NCI-H2029 (cell line): ENCODE data around the gene EEPD1.
"Not testable (repeated sequence)": the region's sequence is repeated elsewhere in the genome, so short reads cannot be mapped to it uniquely, and the experiment has no call there.

ENCODE experiments used
- DNase-seq: peaks from one replicate; lab custom pipeline; 2025; lab: John Stamatoyannopoulos, UW

EEPD1 gene

DNA sequence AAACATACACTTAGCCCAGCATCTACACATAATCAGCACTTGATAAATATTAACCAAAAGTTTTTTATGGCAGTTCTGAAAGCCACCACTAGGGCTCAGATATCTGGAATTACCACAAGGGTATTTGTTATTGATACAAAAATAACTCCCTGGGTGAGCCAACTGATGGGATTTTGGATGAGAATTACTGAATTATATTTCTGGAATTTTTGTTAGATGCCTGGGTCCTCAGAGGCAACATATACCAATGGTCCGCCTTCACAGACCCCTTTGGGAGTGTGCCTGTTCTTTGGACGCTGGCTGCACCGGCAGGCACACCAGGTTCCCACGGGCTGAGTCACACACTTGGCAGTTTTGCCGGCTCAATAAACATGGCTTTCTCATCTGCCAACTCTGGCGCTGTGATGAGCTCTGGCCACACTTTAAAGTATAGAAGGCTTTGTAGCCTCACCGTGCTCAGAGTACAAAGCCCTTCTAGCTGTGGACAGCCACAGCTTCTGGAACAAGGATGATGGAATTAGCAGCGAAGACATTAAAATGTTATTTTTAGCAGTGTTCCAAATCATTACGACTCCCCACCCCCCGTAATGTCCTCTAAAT is 24.5 kb upstream of the EEPD1 start:
- peak; percentile 90 for DNase-seq

DNA sequence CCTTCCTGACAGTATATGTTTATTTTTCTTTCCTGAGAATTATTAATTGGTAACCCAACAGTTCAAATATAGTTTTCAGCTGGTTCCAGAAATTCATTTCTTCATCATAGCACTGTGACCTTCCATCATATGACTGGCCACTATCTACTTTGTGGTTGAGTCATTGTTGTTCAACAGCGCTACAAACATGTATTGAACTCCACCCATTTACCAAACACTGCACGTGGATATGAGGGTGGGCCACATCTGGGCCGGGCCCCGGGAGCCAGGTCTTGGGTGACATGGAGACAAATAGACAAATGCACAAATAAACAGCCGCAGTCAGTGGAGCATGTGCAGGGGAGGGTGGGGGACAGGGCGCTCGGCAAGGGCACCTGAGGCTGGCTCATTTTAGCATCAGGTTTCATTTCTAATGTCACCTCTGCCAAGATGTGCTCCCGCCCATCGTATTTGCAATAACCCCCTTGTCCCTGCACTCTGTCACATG is 24.0 kb upstream of the EEPD1 start:
- peak; percentile 91 for DNase-seq

DNA sequence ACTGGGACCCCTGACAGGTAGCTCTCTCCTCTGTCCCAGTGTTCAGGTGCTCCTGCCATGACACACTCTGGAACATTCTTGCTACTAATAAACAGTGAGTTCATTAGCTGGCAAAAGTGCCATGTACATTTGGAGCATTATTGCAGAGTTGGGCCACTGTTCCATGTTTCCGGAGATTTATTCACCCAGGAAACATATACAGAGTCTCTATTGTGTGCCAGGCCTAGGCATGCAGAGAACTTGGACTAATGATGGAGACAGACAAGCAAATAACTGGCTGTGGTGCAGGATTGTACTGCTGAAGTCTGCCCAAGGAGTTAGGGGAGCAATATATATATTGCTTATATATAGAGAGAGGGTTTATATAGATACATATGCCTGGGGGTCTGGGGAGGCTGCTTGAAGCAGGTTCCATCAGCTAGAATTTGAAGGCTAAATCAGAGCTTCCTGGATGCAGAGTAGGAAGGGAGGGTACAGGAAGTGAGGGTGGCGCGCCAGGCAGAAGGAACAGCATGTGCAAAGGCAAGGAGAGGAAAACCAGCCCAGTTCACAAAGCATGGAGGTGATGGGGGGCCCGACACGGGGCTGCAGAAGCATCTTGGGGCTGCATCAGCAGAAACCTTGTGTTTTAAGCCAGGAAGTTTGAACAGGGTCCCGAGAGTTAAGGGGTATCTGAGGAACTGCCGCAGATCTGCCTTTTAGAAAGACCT is 22.7 kb upstream of the EEPD1 start:
- DNase-seq = no peak

DNA sequence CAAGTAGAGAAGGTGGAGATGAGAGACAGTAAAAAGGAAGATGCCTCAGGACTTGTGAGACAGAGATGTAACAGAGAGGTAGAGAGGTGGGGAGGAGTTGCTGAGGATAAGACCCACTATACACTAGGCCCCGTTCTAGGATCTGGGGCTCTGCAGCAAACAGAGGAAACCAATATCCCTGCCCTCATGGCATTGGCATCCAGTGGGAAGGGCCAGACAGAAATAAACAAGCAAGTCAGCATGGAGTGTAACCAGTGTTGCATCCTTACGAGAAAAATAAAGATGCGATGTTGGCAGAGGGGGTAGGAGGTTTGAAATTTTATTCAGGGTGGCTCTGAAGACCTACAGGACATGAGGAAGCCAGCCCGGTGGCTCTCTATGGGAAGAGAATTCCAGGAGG is 22.0 kb upstream of the EEPD1 start:
- no peak for DNase-seq

DNA sequence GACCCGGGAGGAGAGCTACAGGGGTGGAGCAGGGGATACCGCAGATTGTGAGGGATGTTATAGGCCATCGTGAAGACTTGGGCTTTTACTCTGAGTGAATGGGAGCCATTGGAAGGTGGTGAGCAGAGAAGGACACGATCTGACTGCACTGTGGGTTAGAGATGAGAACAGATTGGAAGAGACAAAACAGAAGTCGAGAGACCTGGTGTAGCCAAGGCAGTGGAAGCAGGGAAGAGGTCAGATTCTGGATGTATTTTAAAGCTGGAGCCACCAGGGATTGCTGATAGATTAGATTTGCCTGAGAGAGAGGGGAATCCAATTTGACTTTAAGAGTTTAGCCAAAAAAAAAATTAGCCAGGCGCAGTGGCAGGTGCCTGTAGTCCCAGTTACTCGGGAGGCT is 21.6 kb upstream of the EEPD1 start:
- no peak for DNase-seq

DNA sequence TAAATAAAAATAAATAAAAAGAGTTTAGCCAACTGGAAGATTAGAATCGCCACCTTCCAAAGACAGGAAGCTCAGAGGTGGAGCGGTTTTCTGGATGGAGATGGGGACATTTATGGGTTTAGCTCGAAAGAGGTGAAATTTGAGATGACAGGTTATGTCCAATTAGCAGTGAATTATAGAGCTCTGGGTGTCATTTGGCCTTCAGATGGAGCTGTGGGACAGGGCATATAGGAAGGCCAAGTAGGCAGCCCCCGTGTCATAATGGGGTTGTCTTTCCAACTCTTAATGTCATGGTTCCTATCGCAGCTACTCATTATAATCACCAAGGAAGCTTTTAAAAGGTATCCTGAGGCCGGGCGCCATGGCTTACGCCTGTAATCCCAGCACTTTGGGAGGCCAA is 21.0 kb upstream of the EEPD1 start:
- no peak for DNase-seq

DNA sequence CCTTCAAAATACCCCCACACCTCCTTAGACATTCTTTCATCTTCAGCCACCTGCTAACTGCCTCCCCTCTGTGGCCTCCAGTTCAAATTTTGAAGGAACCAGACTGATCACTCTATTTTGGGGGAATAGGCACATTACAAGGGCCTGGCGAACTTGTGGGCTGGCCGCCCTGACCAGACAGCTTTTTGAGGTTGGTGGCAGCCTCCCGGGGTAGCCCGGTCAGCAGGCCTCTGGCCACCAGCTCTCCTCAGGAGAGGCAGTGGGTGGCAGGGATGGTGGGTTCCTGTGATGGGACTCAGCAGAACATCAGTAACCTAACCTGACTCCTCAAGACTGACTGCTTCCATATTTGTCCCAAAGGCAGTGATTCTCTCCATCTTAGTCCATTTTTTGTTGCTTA is 17.4 kb upstream of the EEPD1 start:
- DNase-seq = no peak

DNA sequence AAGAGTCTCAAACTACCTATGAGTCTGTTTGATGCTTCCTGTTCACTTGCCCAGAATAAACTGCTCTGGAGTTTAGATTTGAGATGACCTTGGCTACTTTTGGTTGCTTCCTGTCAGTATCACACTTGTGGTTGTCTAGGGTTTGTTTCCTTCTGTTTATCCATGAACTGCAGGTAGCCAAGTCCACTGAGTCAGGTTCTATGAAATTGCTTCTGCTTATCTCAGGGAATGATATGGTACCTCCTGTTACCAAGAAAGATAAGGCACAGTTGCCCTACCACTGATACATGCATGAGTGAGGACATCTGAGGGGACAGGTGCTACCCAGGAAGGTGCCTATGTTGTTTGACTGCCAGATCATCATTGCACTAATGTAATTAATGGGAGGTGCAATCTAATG is 15.8 kb upstream of the EEPD1 start:
- DNase-seq = no peak

DNA sequence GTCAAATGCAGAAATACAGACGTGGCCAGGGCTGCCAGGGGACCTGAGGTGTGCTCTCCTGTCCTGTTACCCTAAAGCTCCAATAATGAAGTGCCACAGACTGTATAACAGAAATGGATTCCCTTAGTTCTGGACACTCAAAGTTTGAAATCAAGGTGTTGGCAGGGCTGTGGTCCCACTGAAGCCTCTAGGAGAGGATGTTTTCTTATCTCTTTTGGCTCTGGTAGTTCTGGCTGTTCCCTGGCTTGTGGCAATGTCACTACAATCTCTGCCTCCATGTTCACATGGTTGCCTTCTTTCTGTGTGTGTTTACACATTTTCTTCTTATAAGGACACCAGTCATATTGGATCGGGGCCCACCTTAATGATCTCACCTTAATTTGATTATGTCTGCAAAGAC is 15.3 kb upstream of the EEPD1 start:
- no peak for DNase-seq

DNA sequence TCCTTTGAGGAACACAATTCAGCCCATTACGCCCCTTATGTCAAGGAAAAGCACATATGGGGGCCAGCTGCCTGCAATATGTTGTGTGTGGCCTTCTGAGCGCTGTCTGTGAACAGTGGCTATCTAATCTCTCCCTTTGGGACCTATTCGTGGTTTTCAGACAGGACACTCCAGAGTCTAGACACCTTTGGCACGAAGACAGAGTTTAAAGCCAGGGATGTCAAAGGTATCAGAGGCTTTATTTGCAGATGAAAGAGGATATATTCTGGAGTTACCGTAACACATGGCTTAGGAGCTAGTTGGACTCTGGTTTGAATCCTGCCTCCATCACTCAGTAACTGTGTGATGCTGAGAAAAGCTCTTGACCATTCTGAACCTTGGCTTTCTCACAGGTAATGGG is 14.8 kb upstream of the EEPD1 start:
- DNase-seq = no peak

DNA sequence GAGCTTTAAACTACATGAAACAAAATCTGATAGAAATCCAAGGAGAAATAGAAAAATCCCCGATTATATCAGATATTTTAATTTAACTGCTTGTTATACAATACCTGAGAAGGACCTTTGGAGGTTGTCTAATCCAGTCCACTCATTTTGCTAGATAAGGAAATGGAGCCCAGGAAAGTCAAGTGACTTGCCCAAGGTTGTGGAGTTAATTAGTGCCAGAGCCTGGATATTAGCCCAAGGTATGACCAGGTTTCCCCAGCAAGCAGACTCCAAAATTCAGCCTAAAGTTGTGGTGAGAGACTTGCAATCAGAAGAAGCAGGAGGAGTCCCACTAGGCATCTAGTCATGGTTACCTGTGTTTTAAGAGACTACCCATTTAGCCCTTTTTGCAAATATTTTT is 11.7 kb upstream of the EEPD1 start:
- DNase-seq = no peak

DNA sequence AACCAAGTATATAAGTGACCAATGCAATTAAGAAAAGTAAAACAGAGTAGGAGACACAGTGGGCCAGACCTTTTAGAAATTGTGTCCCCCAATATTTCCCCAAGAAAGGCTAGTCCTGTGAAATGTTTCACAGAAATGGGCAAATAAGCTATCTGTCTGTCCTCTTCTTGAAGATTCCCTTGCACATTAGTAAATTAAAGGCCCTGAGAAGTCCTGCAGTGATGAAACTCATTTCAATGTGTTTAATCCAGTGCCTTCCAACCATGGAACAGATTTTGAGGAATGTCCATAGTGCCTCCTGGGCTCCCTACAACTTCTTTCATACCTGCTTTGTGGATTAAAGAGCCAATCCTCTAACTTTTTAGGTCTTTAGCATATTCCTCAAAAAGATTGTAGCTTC is 11.2 kb upstream of the EEPD1 start:
- no peak for DNase-seq

DNA sequence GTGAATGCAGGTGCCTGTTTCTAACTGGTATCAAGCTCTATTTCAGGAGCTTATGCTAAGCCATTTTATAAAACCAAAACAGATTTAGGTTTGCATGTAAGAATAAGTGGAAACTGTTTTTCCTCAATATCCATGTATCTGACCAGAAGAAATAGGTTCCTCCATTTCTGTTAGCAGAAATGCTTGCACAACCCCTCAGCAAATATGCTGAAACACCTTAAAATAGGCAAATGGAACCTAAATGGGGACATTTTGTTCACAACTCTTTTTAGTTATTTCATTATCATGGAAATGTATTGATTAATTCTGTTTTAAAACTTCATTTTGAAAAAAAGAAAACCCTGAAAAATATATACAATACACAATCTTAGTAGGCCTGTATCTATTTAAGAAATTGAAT is 8.9 kb upstream of the EEPD1 start:
- DNase-seq = no peak

DNA sequence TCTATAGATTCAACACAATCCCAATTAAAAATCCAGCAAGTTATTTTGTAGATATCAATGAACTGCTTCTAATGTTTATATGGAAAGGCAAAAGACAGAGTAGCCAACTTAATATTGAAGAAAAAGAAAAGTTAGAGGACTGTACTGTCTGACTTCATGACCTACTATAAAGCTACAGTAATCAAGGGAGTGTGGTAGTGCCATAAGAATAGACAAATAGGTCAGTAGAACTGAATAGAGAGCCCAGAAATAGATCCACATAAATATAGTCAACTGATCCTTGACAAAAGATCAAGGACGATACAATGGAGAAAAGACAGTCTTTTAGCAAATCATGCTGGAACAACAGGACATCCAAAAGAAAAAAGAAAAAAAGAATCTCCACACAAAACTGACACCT is 7.4 kb upstream of the EEPD1 start:
- no peak for DNase-seq

DNA sequence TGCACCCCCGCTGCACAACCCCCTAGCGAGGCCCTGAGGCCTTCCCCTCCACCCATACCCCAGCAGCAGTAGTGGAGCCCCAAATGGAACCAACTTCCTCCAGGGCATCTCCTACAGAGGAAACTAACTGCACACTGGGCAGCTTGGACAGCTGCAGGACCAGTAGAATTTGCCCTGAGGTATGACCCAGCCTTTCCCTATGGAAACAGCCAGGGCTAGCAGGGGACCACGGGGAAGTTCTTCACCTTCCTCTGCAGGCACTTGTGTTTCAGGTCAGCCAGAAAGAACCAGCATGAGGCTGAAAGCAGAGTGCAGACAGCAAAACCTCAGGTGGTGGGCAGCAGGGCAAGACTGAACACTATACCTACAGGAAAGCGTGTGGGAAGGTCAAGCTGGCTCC is 5.7 kb upstream of the EEPD1 start:
- DNase-seq = no peak

DNA sequence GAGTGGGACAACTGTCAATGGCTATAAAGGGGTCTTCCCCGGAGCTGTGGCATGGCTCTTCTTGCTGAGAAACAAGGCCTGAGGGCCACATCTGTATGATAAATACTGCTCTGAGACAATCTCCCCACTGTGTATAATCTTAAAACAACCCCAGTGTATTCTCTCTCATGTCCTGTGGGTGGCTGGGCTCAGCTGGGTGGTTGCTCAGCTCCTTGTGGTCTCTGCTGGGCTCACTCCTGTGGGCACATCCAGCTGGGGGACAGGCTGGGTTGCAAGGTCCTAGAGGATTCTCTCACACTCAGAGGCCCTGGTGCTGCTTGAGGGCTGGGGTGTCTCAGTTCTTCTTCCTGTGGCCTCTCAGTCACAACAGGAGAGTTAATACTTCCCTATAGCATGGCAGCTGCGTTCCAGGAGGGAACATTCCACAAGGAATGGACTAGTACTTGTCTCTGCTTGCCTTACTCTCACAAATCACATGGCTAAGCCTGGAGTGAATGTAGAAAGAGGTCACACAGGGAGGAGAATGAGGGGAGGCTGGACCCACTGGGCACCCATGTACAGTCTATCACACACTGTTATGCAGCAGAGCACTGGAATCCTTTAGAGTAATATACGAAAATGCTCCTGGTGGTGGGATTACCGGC is 4.5 kb upstream of the EEPD1 start:
- no peak for DNase-seq

DNA sequence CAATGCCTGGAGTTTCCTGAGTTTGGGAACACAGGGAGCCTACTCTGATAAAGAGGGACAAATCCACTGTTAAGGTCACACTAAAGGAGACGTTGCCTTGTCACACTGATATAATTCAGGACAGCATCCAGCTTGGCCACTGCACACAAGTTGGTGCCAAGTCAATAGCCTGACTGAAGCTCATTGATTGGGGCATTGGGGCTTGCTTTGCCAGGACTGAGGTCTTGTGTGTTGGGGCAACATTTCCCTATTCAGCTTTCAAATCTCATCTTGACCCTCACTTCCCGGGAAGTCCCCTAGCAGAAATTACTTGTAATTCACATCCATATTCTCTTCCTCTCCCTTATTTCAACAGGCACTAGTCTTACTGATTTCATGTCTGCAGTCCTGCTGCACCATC is 3.8 kb upstream of the EEPD1 start:
- not testable (repeated sequence) for DNase-seq

DNA sequence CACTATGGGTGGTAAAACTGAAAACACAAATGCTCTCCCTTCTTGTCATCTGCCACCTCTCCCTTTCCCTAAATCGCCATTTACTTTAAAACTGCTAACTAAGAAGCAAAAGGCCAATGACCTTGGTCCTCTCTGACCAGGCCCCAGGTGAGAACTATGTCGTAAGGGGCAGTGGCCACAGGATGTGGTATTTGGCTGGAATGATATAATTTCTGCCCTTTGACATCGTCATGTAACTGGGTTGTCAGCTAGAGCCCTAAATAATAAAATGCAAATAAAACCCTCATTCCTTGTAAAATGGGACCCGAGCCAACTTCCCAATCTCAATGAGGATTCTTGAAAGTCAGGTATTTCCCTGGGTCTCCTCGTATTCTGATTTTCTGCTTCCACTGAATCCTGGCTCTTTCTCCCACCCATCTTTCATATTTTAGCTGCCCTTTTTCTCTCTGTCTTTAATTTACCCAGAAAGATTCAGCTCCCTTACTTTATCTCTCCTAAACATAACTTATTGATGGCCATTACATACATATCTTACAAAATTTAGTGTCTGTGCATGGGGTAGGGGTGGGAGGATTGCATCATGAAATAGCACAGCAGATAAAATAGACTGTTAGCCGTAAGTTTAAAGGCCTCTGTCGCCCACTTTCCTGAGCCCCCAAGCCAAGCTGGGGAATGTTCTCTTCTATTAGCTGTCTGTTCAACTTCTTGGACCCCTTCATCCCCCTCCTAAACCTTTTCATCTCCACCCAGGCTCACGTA is 3.2 kb upstream of the EEPD1 start:
- no peak for DNase-seq

DNA sequence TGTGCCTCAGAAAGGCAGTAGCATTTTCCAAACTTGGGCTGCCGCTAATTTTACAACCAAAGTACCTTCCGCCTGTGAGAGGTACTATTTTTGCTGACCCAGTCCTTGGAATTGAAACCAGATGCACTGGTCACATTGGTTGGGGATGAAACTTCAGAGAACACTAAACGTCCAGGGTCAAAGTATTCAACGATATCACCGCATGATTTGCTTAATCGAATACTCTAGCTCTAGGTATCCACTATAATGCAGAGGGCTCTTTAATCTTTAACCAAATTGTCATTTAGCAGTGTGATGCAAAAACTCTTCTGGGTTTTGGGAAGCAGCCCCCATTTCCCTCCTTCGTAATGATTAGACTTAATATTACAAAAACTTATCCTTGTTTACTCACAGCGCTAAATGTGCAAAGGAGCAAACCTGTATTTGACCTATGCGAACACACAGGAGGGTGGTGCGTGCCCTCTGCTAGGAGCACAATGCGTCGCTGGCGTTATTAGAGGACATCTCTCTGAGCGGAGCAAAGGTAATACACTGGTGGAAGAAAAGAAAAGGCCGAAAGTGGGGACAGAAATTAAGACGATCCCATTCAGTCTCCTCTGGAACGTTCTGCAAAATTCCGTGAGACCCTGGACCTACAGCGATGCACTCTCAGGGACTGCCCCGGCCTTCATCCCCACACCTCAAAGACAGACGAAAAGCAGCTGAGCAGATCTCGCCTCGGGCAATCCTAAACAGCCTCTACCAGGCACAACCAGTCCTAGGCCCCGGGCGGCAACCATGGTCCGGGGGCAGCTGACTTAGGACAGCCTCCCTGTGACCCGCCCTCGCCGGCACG is 916 bp upstream of the EEPD1 start:
- no peak for DNase-seq

DNA sequence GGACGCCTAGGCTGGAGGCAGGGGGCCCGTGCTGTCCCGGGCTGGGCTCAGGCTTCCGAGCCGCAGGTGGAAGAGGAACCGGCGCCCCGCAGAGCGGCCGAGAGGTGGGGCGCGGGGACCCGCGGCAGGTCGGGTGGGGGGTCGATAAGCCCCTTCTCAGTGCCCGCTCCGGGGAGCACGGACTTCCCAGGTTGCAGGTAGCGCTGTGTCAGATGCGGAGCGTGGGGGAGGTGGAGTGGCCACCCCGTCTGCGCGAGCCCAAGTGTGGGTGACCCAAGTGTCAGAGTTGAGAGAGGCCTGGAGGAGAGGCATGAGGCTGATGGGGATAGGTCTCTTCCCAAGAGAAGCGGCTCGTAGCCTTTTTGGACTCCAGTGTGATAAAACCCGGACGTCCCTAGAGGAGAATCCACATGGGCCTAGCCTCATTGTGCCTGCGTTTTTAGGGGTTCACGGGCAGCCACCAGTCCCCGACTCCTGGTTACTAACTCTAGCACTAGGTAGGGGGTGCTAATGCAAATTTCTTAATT is 580 bp downstream of the EEPD1 start:
- no peak for DNase-seq
